IPS DF 6.9 (cell line): ENCODE results near the gene ABHD16A.

Source experiments
- DNase-seq: peaks from one replicate; pipeline ENCODE4 v3.0.0-alpha.2; 2013; ENCODE audit warnings: low read depth, low spot score
- H3K27ac ChIP-seq: one replicate; pipeline ENCODE4 v1.5.1; 2013; ENCODE audit warnings: low read length, control low read depth
- H3K27me3 ChIP-seq: 2 replicates; pipeline ENCODE4 v1.6.1; 2013; ENCODE audit warnings: mild to moderate bottlenecking, low read length; ENCODE audit not compliant: control insufficient read depth, insufficient read depth
- H3K36me3 ChIP-seq: 2 replicates; pipeline ENCODE4 v1.6.1; 2013; ENCODE audit warnings: low read length; ENCODE audit not compliant: control insufficient read depth, insufficient read depth
- H3K4me1 ChIP-seq: 2 replicates; pipeline ENCODE4 v1.6.1; 2013; ENCODE audit warnings: low read length; ENCODE audit not compliant: control insufficient read depth, insufficient read depth
- H3K4me3 ChIP-seq: 2 replicates; pipeline ENCODE4 v1.5.1; 2013; ENCODE audit warnings: mild to moderate bottlenecking, low read length
- H3K9me3 ChIP-seq: 2 replicates; pipeline ENCODE4 v1.6.1; 2013; ENCODE audit warnings: low read length, inconsistent platforms; ENCODE audit not compliant: control insufficient read depth, insufficient read depth
- WGBS: extraction: QIAGEN DNeasy Blood & Tissue Kit; methylation state at CpG from one replicate; pipeline ENCODE4 v1.1.7; 2013; ENCODE audit warnings: mixed read lengths, missing lambda C conversion rate; ENCODE audit not compliant: insufficient read length, insufficient coverage; 5-methylcytosine and 5-hydroxymethylcytosine counted together

Gene ABHD16A

GRCh38 chr6:31702819-31703716 is at the start of gene ABHD16A:
TSS of gene ABHD16A (minus strand) at chr6:31703324. CDS start at chr6:31703281, 43 bp downstream.
- no CpG with 5 or more reads among the region's 54 CpGs for whole genome bisulfite sequencing
- Histone ChIP-seq H3K27me3 (no peaks in the 10 kb centered on the region), H3K4me3 (peak within 1 kb of the TSS; percentile 80; the same call in 1 of the 2 replicates), H3K36me3 (no peaks in the 10 kb centered on the region), H3K4me1 (peaks cover 6% of the 10 kb centered on the region), H3K27ac (no peak within 1 kb of the TSS), H3K9me3 (no peaks in the 10 kb centered on the region)
- DNase-seq: peak; percentile 97

- WGBS: no CpG with 5 or more reads among the region's 8 CpGs
- H3K4me3 ChIP-seq: no peak overlapping the region
- no peaks in the 10 kb centered on the region for H3K4me1 ChIP-seq
- no peak for DNase-seq
- H3K27me3 ChIP-seq: no peaks in the 10 kb centered on the region
- H3K27ac ChIP-seq: no peak overlapping the region
- H3K9me3 ChIP-seq: no peaks in the 10 kb centered on the region
- H3K36me3 ChIP-seq: peaks cover 3% of the 10 kb centered on the region; the same call in 1 of the 2 replicates
Observed at GRCh38 chr6:31752739-31753319, 49.7 kb upstream of the ABHD16A start.

- H3K27ac ChIP-seq: no peak overlapping the region
- no peaks in the 10 kb centered on the region for H3K4me1 ChIP-seq
- DNase-seq: no peak
- no peaks in the 10 kb centered on the region for H3K9me3 ChIP-seq
- H3K36me3 ChIP-seq: peaks cover 9% of the 10 kb centered on the region
- H3K27me3 ChIP-seq: no peaks in the 10 kb centered on the region
- H3K4me3 ChIP-seq: no peak overlapping the region
- no CpG with 5 or more reads among the region's 7 CpGs for WGBS
Observed at GRCh38 chr6:31750411-31751022, 47.4 kb upstream of the ABHD16A start.

GRCh38 chr6:31749301-31750036 is 46.3 kb upstream of the ABHD16A start:
- no CpG with 5 or more reads among the region's 8 CpGs for WGBS
- Histone ChIP-seq H3K4me3 (no peak overlapping the region), H3K36me3 (peaks cover 9% of the 10 kb centered on the region), H3K9me3 (no peaks in the 10 kb centered on the region), H3K4me1 (no peaks in the 10 kb centered on the region), H3K27me3 (no peaks in the 10 kb centered on the region), H3K27ac (no peak overlapping the region)
- DNase-seq: no peak

- Histone ChIP-seq H3K27ac (no peak overlapping the region), H3K36me3 (peaks cover 7% of the 10 kb centered on the region)
- WGBS: no CpG with 5 or more reads among the region's 1 CpG
Observed at GRCh38 chr6:31744422-31744821, 41.3 kb upstream of the ABHD16A start.

GRCh38 chr6:31742894-31743293 is 39.8 kb upstream of the ABHD16A start:
- no peak overlapping the region for H3K27ac ChIP-seq
- H3K4me3 ChIP-seq: no peak overlapping the region
- H3K4me1 ChIP-seq: peaks cover 9% of the 10 kb centered on the region; the same call in 1 of the 2 replicates
- WGBS: no CpG with 5 or more reads among the region's 3 CpGs
- H3K27me3 ChIP-seq: no peaks in the 10 kb centered on the region
- peaks cover 7% of the 10 kb centered on the region for H3K36me3 ChIP-seq
- no peaks in the 10 kb centered on the region for H3K9me3 ChIP-seq
- no peak for DNase-seq

More at GRCh38 chr6:31744422-31744821, 41.3 kb upstream of the ABHD16A start:
- Histone ChIP-seq H3K27me3 (no peaks in the 10 kb centered on the region), H3K9me3 (no peaks in the 10 kb centered on the region), H3K4me3 (no peak overlapping the region), H3K4me1 (no peaks in the 10 kb centered on the region)
- DNase-seq: no peak

GRCh38 chr6:31741815-31742214 is 38.7 kb upstream of the ABHD16A start:
- Histone ChIP-seq H3K4me1 (peaks cover 11% of the 10 kb centered on the region; the same call in 1 of the 2 replicates), H3K36me3 (no peaks in the 10 kb centered on the region), H3K4me3 (no peak overlapping the region), H3K27me3 (no peaks in the 10 kb centered on the region), H3K9me3 (no peaks in the 10 kb centered on the region), H3K27ac (no peak overlapping the region)
- DNase-seq: no peak
- no CpG with 5 or more reads among the region's 2 CpGs for WGBS

GRCh38 chr6:31740397-31741223 is 37.5 kb upstream of the ABHD16A start:
- no CpG with 5 or more reads among the region's 29 CpGs for WGBS

GRCh38 chr6:31739639-31740396 is 36.7 kb upstream of the ABHD16A start, which contains the start of gene MSH5:
TSS of gene MSH5 (plus strand) at chr6:31740005. CDS start at chr6:31740467, 462 bp downstream.
- peaks cover 12% of the 10 kb centered on the region; the same call in 1 of the 2 replicates for H3K4me1 ChIP-seq
- H3K27ac ChIP-seq: no peak within 1 kb of the TSS
- no CpG with 5 or more reads among the region's 58 CpGs for WGBS
- DNase-seq: peak; percentile 98
- no peaks in the 10 kb centered on the region for H3K36me3 ChIP-seq
- H3K9me3 ChIP-seq: no peaks in the 10 kb centered on the region
- peak within 1 kb of the TSS; percentile 35; the same call in 1 of the 2 replicates for H3K4me3 ChIP-seq
- no peaks in the 10 kb centered on the region for H3K27me3 ChIP-seq

More at GRCh38 chr6:31740397-31741223, 37.5 kb upstream of the ABHD16A start:
- Histone ChIP-seq H3K27ac (no peak overlapping the region), H3K4me1 (peaks cover 12% of the 10 kb centered on the region; the same call in 1 of the 2 replicates), H3K9me3 (no peaks in the 10 kb centered on the region), H3K36me3 (no peaks in the 10 kb centered on the region), H3K27me3 (no peaks in the 10 kb centered on the region), H3K4me3 (peak overlapping the region; percentile 35; the same call in 1 of the 2 replicates)
- no peak for DNase-seq
